Upper lobe of left lung (tissue), 6 donors: ENCODE data around the gene SATB2. TPM values are rescaled to one million over a fixed set of nuclear protein-coding genes. Genes with fewer than 3 reads are reported as not detected.

Experiments used
- ATAC-seq, 2 donors: fragments of 200-7000 bp; cut with Tn5 transposase; one replicate each; pipeline ENCODE4 v1.9.1; 2022; ENCODE audit warnings: mild to moderate bottlenecking in 2 of 2, moderate library complexity in 2 of 2; ENCODE audit not compliant: low FRiP score in 2 of 2
- DNase-seq, 2 donors: peaks; one replicate each; pipeline ENCODE4 v3.0.0-alpha.2; 2019 to 2020
- H3K27ac ChIP-seq, 4 donors: fragments of 200-600 bp; sonication (generic); one replicate each; pipeline ENCODE4 v1.5.1; 2016 to 2019
- H3K27me3 ChIP-seq, 4 donors: fragments of 200-600 bp; sonication (generic); one replicate each; pipeline ENCODE4 v1.5.1; 2017 to 2019
- H3K36me3 ChIP-seq, 4 donors: fragments of 200-600 bp; sonication (generic); one replicate each; pipeline ENCODE4 v1.5.1; 2016 to 2019
- H3K4me1 ChIP-seq, 4 donors: fragments of 200-600 bp; sonication (generic); one replicate each; pipeline ENCODE4 v1.5.1; 2018 to 2019
- H3K4me3 ChIP-seq, 4 donors: fragments of 200-600 bp; sonication (generic); one replicate each; pipeline ENCODE4 v1.5.1; 2017 to 2019; ENCODE audit warnings: mild to moderate bottlenecking in 2 of 4, moderate library complexity in 1 of 4
- H3K9me3 ChIP-seq, 4 donors: fragments of 200-600 bp; sonication (generic); one replicate each; pipeline ENCODE4 v1.5.1; 2018 to 2019
- CTCF ChIP-seq, 6 experiments: fragments of 450-650 bp in 4 of 6; fragments of 200-600 bp in 2 of 6; sonication (generic) in 2 of 6; IDR thresholded peaks; one replicate each; pipeline ENCODE4 v1.5.1; 2016 to 2019; ENCODE audit warnings: antibody characterized with exemption in 6 of 6
- EP300 ChIP-seq, 4 donors: sonication (generic); formaldehyde crosslinking; IDR thresholded peaks; one replicate each; pipeline ENCODE4 v1.5.1; 2017; ENCODE audit warnings: antibody characterized with exemption in 4 of 4, control low read depth in 2 of 4
- POLR2A ChIP-seq, 4 donors: fragments of 450-650 bp; IDR thresholded peaks; one replicate each; pipeline ENCODE4 v1.5.1; 2016 to 2017; ENCODE audit warnings: antibody characterized with exemption in 4 of 4, mild to moderate bottlenecking in 2 of 4
- POLR2AphosphoS5 ChIP-seq, 2 donors: sonication (generic); formaldehyde crosslinking; IDR thresholded peaks; one replicate each; pipeline ENCODE4 v1.5.1; 2017; ENCODE audit warnings: antibody characterized with exemption in 2 of 2
- WGBS, 2 donors: methylation state at CpG; one replicate each; pipeline ENCODE4 v1.1.5; 2017 to 2018; 5-methylcytosine and 5-hydroxymethylcytosine counted together
- total RNA-seq, 6 donors: library from RNA; depleted of rRNA in 4 of 6; stranded (reverse); fragments of >200 nt in 4 of 6; gene quantifications; one replicate each; pipeline versions ENCODE4 v1.1.0 to v1.2.1, GENCODE V29; 2016 to 2021
- donor health status: DM: no; HTN: no; CAD: no; lungs with moderate emphysema.
- donor health status: DM: no; HTN: yes; CAD: no; lungs with severe emphysema.

SATB2 gene
- total RNA-seq, 6 donors from 2014 or later: 1.7 to 9.4 (median 3.1) TPM

DNA sequence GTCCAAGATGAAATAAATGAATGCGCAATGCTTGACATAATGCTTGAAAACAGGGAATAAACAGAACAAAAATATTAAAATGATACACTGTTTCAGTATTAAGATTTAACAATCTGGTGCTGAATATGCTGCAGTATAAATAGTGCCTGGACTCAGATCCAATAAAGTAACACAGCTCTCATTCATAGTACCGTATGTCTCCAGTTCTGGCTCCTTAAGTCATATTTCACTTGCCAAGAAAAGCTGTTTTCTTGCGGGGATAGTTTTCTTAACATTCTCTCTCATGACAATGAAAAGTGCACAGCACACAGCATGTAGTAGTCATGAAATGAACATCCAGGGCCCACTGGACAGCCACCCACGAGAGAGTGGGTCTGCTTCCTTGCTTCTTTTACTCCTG, 74.7 kb downstream of the SATB2 start:
- no peaks in the 10 kb centered on the region for H3K4me1 ChIP-seq
- no peaks in the 10 kb centered on the region for H3K9me3 ChIP-seq
- no peaks in the 10 kb centered on the region for H3K27me3 ChIP-seq
- WGBS, 2 donors: 73 to 83% methylated on average over 4 of the region's 4 CpGs
- no peak for TF ChIP-seq CTCF (IDR thresholded peaks at IDR 0.05)
- TF ChIP-seq EP300 (IDR thresholded peaks at IDR 0.05): no peak
- TF ChIP-seq POLR2AphosphoS5 (IDR thresholded peaks at IDR 0.05): no peak
- TF ChIP-seq POLR2A (IDR thresholded peaks at IDR 0.05): no peak
- no peak overlapping the region for H3K4me3 ChIP-seq
- DNase-seq: no peak
- no peaks in the 10 kb centered on the region for H3K36me3 ChIP-seq
- no peak for ATAC-seq
- no peak overlapping the region for H3K27ac ChIP-seq

DNA sequence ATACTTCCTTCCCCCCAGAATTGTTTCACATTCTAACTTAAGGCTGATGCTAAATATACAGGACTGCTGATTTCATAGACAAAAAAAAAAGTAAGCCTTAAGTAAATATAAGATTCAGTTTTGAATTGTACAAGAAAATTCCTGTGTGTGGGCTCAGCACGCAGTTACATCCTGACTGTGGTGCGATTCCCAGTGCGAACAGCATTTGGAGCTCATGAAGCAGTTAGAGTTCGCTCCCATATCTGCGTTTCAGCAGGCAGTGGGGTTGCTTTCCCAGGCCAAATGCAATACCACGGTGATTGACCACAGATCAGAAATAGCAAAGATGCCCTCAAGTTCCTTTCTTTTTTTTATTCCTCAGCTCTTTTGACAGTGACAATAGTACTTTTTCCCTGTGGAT, 75.6 kb downstream of the SATB2 start:
- no peaks in the 10 kb centered on the region for H3K4me1 ChIP-seq
- no peaks in the 10 kb centered on the region for H3K27me3 ChIP-seq
- no peaks in the 10 kb centered on the region for H3K36me3 ChIP-seq
- H3K27ac ChIP-seq: no peak overlapping the region
- WGBS, 2 donors: 27 to 31% methylated on average over 6 of the region's 6 CpGs
- H3K9me3 ChIP-seq: no peaks in the 10 kb centered on the region
- DNase-seq (no peak), ATAC-seq (no peak)
- no peak for TF ChIP-seq POLR2AphosphoS5 (IDR thresholded peaks at IDR 0.05)
- no peak for TF ChIP-seq EP300 (IDR thresholded peaks at IDR 0.05)
- TF ChIP-seq CTCF (IDR thresholded peaks at IDR 0.05): no peak
- TF ChIP-seq POLR2A (IDR thresholded peaks at IDR 0.05): no peak
- H3K4me3 ChIP-seq: no peak overlapping the region

GRCh38 chr2:199381531-199381930, 76.2 kb downstream of the SATB2 start:
- no peak overlapping the region for H3K27ac ChIP-seq
- 70 to 77% methylated on average over 6 of the region's 6 CpGs for WGBS, 2 donors
- no peaks in the 10 kb centered on the region for H3K4me1 ChIP-seq
- no peak overlapping the region for H3K4me3 ChIP-seq
- H3K27me3 ChIP-seq: no peaks in the 10 kb centered on the region
- no peak for ATAC-seq
- H3K9me3 ChIP-seq: no peaks in the 10 kb centered on the region
- H3K36me3 ChIP-seq: no peaks in the 10 kb centered on the region
- TF ChIP-seq POLR2AphosphoS5 (IDR thresholded peaks at IDR 0.05): no peak
- no peak for TF ChIP-seq EP300 (IDR thresholded peaks at IDR 0.05)
- TF ChIP-seq POLR2A (IDR thresholded peaks at IDR 0.05): no peak
- no peak for TF ChIP-seq CTCF (IDR thresholded peaks at IDR 0.05)
- DNase-seq: no peak

DNA sequence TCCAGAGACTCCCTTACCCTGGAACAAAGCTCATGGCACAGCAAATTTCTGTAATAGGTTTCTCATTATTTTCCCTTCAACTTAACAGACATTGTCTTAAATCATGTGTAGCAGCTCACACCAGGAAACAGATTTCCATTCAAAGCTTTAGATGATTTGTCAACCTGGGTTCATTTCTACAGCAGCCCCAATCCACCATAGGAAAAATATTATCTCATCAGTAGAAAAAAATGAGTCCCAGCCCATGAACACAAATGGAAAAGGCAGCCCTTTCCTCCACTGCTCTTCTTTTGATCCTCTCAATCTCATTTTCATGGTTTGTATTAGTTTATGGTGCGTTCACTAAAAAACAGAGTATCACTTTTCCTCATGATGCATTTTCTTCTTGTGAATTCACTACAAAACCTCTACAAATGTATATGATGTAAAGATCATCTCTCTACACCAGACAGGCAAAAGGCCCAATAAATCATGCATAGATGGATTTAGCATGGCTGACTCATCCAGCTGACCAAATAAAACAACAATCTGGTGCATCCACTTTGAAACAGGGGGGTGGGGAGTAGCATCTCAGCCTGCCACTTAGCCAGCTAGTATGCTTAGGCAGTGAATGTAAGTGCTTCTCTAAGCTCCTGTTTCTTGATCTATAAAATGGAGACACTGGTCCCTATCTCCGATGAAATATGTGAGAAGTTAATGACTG, 78.6 kb downstream of the SATB2 start:
- no peaks in the 10 kb centered on the region for H3K9me3 ChIP-seq
- ATAC-seq (no peak), DNase-seq (no peak)
- WGBS, 2 donors: 96 to 97% methylated on average over 2 of the region's 2 CpGs
- H3K27ac ChIP-seq: no peak overlapping the region
- H3K36me3 ChIP-seq: no peaks in the 10 kb centered on the region
- no peaks in the 10 kb centered on the region for H3K4me1 ChIP-seq
- no peak overlapping the region for H3K4me3 ChIP-seq
- TF ChIP-seq POLR2AphosphoS5 (IDR thresholded peaks at IDR 0.05) (no peak), EP300 (IDR thresholded peaks at IDR 0.05) (no peak), CTCF (IDR thresholded peaks at IDR 0.05) (no peak), POLR2A (IDR thresholded peaks at IDR 0.05) (no peak)
- H3K27me3 ChIP-seq: no peaks in the 10 kb centered on the region
